ENCODE measurements around the gene ACOXL.

Gene ACOXL

GRCh38 chr2:110791435-110791834 lies 59.1 kb downstream of the ACOXL start:
- H3K4me3 ChIP-seq (ENCODE audit: low read depth, low read length): no peak overlapping the region

GRCh38 chr2:110793034-110793433 lies 60.7 kb downstream of the ACOXL start:
- no peak overlapping the region for H3K4me3 ChIP-seq (ENCODE audit: low read depth, low read length)

- H3K4me3 ChIP-seq (ENCODE audit: low read depth, low read length): no peak overlapping the region
Measured at GRCh38 chr2:110794390-110794789, 62.0 kb downstream of the ACOXL start.

GRCh38 chr2:110794951-110795350 lies 62.6 kb downstream of the ACOXL start:
- no peak overlapping the region for H3K4me3 ChIP-seq (ENCODE audit: low read depth, low read length)

GRCh38 chr2:110796716-110797301 lies 64.4 kb downstream of the ACOXL start:
- no peak overlapping the region for H3K4me3 ChIP-seq (ENCODE audit: low read depth, low read length)

GRCh38 chr2:110799376-110799775 lies 67.0 kb downstream of the ACOXL start:
- no peak overlapping the region for H3K4me3 ChIP-seq (ENCODE audit: low read depth, low read length)

GRCh38 chr2:110800611-110801402 lies 68.4 kb downstream of the ACOXL start:
- no peak overlapping the region for H3K4me3 ChIP-seq (ENCODE audit: low read depth, low read length)

- H3K4me3 ChIP-seq (ENCODE audit: low read depth, low read length): no peak overlapping the region
Measured at GRCh38 chr2:110802208-110802932, 70.0 kb downstream of the ACOXL start.

- no peak overlapping the region for H3K4me3 ChIP-seq (ENCODE audit: low read depth, low read length)
Measured at GRCh38 chr2:110804433-110804832, 72.1 kb downstream of the ACOXL start.

- H3K4me3 ChIP-seq (ENCODE audit: low read depth, low read length): no peak overlapping the region
Measured at GRCh38 chr2:110804915-110805314, 72.5 kb downstream of the ACOXL start.

- no peak overlapping the region for H3K4me3 ChIP-seq (ENCODE audit: low read depth, low read length)
Measured at GRCh38 chr2:110805894-110806452, 73.6 kb downstream of the ACOXL start.

GRCh38 chr2:110807522-110807921 lies 75.1 kb downstream of the ACOXL start:
- no peak overlapping the region for H3K4me3 ChIP-seq (ENCODE audit: low read depth, low read length)

- no peak overlapping the region for H3K4me3 ChIP-seq (ENCODE audit: low read depth, low read length)
Measured at GRCh38 chr2:110810404-110810803, 78.0 kb downstream of the ACOXL start.

- H3K4me3 ChIP-seq (ENCODE audit: low read depth, low read length): no peak overlapping the region
Measured at GRCh38 chr2:110812726-110813645, 80.6 kb downstream of the ACOXL start.

- no peak overlapping the region for H3K4me3 ChIP-seq (ENCODE audit: low read depth, low read length)
Measured at GRCh38 chr2:110813896-110814295, 81.5 kb downstream of the ACOXL start.

GRCh38 chr2:110815938-110816337 lies 83.6 kb downstream of the ACOXL start:
- H3K4me3 ChIP-seq (ENCODE audit: low read depth, low read length): no peak overlapping the region

- no peak overlapping the region for H3K4me3 ChIP-seq (ENCODE audit: low read depth, low read length)
Measured at GRCh38 chr2:110816404-110817365, 84.3 kb downstream of the ACOXL start.

- no peak overlapping the region for H3K4me3 ChIP-seq (ENCODE audit: low read depth, low read length)
Measured at GRCh38 chr2:110818767-110819481, 86.6 kb downstream of the ACOXL start.

GRCh38 chr2:110819711-110820110 lies 87.3 kb downstream of the ACOXL start:
- H3K4me3 ChIP-seq (ENCODE audit: low read depth, low read length): no peak overlapping the region
